ENCODE measurements around the gene KCNJ18.
"Not testable (repeated sequence)": the region's sequence is repeated elsewhere in the genome, so short reads cannot be mapped to it uniquely, and the experiment has no call there.

KCNJ18 gene

DNA sequence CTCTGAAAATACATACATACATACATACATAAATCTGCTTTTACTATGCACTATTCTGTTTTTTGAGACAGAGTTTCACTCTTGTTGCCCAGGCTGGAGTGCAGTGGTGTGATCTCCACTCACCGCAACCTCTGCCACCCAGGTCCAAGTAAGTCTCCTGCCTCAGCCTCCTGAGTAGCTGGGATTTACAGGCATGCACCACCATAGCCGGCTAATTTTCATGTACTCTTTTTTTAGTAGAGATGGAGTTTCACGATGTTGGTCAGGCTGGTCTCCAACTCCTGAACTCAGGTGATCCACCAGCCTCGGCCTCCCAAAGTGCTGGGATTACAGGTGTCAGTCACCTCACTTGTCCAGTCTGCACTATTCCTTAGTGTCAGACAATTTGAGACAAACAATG lies 20.5 kb upstream of the KCNJ18 start:
- DNase-seq: not testable (repeated sequence)

DNA sequence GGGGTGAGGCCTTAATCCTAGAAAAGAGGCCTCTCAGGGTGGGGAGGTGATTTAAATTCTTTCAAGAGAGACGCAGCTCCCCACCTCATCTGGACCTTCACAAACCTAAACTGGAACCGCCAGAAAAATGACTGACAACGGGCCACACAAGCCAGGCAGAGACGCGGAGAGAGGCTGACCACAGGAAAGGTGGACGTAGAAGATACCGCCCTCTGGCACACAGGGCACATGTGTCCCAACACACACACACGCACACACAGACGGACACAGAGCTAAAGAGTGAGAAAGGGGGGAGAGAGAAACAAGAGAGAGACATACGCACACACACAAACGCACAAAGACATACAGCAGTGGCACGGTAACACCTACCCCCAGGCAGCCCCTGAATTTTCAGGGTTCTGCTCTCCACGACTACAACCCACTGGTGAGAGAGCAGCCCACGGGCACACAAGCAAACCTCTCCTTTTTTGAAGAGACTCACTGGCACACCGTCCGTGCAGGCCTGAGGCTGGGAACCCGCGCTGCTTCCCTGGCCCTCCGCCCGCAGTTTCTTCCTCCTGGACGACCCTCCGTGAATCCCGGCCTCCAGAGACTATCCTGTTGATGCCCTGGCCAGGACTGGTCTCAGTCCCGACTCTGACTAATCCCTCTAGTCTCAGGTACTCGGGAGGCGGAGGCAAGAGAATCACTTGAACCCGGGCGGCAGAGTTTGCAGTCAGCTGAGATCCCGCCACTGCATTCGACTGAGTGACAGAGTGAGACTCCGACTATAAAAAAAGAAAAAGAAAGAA lies 18.7 kb upstream of the KCNJ18 start:
- not testable (repeated sequence) for DNase-seq

DNA sequence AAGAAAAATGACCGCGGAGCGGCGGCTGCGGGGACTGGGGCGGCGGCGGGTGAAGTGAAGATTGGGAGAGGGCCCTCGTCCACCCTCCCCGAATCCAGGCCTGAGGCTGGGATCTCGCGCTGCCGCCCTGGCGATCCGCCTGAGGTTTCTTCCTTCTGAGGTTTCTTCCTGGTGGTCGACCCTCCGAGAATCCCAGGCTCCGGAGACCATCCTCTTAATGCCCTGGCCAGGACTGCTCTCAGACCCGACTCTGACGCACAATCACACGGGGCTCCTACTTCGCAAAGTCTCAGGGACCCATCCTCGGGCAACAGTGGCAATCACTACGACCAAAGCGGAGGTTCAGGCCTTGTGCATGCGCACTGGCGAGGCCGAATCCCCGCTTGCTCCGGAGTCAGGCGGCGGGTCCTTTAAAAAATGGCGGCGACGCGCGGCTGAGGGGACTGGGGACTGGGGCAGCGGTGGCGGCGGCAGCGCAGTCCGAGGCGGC lies 18.0 kb upstream of the KCNJ18 start:
- DNase-seq: no peak

DNA sequence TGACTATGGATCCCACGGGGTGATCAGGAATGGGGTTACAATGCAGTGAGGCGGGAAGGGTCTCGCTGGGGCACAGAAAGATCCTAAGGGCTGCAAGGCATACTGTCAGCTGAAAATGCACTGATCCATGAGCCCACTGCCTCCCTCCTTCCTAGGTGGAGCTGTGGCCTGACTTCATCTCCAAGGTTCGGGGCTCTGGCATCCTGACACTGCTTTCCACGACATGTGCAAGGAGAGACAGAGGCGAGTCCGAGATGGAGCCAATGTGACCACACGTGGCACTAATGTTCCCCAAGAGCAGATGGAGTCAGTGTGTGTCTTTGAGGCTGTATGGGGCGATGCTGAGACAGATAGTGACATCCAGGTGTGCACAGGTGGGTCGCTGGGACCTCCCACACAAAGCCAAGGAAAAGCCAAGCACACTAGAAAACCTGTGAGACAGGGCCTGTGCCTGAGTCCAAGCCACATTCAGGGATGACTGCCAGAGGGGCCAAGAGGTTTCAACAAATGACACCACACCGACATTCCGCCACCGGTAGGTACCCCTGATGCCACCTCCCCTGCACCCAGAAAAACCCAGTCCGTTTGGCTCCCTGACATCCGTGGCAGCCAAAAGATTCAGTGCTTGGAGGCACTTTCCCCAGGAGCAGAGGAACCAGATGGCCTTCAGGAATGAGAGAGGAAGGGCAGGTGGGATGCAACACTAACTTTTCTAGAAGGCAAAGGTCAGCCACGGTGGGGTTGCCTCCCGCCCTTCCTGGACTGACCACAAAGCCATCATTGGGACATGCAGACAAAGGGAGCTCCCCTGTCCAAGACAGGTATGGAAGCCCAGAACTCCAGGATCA lies 17.2 kb upstream of the KCNJ18 start:
- not testable (repeated sequence) for DNase-seq

DNA sequence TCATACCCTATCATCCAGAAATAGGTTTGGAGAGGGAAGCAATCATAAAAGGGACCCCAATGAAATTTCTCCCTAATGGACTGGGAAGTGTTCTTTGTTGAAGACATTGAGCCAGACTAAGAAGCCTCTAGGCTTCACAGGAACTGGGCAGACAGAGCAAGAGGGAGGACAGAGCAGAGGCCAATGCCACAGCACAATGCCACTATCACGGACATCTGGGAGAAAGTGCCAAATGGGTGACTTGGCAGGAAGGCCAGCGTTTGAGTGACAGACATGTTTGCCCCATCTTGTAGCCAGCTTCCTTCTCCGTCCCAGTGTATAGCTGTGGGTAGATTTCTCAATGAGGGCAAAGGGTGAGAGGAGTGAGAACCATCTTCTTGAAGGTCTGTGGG lies 16.6 kb upstream of the KCNJ18 start:
- not testable (repeated sequence) for DNase-seq

DNA sequence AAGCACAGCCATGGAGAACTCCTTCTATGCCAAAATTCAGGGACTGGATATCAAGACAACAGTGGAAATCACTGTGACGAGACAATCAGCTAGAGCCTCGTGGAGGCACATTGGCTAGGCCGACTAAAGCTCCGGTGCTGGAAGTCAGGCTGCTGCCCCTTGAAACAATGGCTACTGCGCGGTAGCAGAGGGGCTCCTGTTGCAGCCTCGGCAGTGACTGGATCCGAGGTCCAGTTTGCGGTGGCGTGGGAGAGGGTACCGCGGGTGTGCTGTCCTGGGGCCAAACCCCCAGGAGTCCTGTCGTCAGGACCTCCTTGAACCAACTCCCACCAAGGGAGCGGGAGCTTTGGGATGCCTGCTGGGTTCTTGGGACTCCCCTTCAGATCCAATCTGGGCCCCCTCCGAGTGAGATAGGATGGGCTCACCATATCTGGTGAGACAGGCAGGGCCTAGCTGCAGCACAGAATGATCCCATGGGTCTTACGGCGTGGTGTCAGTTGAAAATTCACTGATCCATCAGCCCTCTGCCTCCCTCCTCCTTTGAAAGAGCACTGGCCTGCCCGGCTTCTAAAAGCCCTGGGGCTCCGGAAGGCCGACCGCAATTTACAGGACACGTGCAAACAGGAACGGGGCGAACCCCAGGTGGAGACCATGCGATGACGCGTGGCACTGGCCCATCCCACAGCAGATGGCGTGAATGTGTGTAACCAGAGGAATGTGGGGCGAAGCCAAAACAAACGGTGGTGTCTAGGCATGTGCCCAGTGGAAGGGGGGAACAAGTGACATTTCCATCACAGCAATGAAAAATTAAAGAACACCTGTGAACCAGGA lies 15.8 kb upstream of the KCNJ18 start:
- DNase-seq: no peak

DNA sequence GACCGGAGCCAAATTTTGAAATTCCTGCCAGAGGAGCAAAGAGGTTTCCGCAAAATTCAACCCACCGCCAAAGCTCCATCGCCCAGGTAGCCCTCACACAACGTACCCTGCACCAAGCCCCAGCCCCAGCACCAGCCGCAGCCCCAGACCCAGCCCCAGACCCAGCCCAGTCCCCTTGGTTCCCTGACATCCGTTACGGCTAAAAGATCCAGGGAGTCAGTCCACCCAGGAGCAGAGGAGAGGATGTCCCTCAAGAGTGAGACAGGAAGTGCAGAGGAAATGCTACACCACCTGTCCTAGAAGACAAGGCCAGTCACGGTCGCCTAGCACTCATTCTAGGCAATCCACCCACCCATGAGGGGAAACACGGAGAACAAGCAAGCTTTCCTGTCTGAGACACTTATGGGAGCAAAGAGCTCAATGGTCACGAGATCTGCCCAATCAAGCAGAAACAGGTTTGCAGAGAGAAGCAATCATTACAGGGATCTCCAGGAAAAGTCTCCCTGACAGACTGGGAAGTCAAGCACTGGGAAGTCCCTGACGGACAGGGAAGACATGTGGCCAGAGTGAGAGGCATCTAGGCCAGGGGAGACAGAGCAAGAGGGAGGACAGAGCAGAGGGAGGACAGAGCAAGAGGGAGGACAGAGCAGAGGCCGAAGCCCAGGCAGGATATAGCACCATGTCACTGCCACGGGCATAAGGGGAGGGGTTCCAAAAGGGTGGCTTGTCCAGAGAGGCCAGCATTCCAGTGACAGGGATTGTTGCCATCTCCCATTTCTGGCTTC lies 15.0 kb upstream of the KCNJ18 start:
- DNase-seq: no peak

DNA sequence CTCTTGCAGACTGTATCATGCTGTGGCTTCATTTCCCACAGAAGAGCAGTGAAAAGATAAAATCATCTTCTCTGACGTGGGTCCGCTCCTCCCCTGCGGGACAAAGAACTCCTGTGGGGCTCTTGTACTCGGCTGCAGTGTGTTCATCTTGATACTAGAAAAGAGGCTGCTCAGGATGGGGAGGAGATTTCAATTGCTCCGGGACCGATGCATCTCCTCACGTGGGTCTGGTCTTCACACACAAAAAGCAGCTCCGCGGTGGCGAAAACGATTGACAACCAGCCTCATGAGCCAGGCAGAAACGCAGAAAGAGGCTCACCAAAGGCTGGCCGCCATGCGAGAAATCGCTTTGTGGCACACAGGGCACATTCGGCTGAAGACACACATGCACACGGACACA lies 14.4 kb upstream of the KCNJ18 start:
- DNase-seq: no peak

DNA sequence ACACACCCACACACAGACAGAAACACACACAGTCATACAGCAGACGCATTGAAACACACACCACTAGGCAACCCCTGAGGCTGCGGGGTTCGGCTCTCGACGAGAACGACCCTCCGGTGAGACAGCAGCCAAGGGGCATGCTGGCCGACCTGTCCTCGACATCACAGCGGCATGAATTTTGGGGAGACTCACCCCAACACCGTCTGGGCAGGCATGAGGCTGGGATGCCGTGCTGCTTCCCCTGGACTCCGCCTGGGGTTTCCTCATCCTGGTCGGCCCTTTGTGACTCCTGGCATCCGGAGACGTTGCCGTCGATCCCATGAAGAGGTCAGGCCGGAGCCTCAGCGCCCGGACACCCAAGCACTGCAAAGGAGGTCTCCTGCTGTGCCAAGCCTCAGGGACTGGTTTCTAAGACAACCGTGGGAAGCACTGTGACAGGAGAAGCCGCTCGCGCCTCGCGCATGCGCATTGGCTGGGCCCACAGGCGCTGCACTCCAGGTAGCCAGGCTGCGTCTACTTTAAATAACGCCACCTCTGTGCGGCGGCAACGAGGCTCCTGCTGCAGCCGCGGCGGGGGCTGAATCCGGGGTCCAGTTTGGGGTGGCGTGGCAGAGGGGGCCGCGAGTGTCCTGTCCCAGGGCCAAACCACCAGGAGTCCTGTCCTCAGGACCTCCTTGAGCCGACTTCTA lies 13.8 kb upstream of the KCNJ18 start:
- DNase-seq: no peak

DNA sequence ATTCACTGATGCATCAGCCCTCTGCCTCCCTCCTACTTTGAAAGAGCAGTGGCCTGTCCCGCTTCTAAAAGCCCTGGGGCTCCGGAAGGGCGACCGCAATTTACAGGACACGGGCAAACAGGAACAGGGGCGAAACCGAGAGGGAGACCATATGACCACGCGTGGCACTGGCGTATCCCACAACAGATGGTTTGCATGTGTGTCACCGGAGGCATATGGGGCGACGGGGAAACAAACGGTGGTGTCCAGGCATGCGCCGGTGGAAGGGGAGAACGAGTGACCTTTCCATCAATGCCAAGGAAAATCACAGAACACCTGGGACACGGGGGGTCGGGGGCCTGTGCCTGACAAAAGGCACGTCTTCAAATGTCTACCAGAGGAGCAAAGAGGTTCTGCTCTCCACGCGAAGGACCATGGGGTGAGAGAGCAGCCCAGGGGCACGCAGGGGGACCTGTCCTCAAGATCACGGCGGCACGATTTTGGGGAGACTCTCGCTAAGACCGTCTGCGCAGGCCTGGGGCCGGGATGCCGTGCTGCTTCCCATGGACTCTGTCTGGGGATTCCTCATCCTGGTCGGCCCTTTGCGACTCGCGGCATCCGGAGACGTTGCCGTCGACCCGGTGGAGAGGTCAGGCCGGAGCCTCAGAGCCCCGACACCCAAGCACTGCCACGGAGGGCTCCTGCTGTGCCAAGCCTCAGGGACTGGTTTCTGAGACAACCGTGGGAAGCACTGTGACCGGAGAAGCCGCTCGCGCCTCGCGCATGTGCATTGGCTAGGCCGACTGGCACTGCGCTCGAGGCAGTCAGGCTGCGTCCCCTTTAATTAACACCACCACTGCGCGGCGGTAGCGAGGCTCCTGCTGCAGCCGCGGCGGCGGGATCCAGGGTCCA lies 12.8 kb upstream of the KCNJ18 start:
- no peak for DNase-seq

DNA sequence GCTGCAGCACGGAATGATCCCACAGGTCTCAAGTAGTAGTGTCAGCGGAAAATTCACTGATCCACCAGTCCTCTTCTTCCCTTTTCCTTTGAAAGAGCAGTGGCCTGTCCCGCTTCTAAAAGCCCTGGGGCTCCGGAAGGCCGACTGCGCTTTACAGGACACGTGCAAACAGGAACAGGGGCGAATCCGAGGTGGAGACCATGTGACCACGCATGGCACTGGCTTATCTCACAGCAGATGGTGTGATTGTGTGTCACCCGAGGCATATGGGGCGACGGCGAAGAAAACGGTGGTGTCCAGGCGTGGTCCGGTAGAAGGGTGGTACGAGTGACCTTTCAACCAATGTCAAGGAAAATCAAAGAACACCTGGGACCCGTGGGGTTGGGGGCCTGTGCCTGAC lies 12.0 kb upstream of the KCNJ18 start:
- DNase-seq: no peak

DNA sequence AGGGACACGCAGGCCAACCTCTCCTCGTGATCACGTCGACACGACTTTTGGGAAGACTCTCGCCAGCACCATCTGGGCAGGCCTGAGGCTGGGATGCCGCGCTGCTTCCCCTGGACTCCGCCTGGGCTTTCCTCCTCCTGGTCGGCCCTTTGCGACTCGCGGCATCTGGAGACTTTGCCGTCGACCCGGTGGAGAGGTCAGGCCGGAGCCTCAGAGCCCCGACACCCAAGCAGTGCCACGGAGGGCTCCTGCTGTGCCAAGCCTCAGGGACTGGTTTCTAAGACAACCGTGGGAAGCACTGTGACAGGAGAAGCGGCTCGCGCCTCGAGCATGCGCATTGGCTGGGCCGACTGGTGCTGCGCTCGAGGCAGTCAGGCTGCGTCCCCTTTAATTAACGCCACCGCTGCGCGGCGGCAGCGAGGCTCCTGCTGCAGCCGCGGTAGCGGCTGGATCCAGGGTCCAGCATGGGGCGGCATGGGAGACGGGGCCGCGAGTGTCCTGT lies 11.4 kb upstream of the KCNJ18 start:
- not testable (repeated sequence) for DNase-seq

DNA sequence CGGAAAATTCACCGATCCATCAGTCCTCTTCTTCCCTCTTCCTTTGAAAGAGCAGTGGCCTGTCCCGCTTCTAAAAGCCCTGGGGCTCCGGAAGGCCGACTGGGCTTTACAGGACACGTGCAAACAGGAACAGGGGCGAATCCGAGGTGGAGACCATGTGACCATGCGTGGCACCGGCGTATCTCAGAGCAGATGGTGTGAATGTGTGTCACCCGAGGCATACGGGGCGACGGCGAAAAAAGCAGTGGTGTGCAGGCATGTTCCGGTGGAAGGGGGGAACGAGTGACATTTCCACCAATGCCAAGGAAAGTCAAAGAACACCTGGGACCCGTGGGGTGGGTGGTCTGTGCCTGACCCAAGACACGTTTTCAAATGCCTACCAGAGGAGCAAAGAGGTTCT lies 10.7 kb upstream of the KCNJ18 start:
- DNase-seq: not testable (repeated sequence)

DNA sequence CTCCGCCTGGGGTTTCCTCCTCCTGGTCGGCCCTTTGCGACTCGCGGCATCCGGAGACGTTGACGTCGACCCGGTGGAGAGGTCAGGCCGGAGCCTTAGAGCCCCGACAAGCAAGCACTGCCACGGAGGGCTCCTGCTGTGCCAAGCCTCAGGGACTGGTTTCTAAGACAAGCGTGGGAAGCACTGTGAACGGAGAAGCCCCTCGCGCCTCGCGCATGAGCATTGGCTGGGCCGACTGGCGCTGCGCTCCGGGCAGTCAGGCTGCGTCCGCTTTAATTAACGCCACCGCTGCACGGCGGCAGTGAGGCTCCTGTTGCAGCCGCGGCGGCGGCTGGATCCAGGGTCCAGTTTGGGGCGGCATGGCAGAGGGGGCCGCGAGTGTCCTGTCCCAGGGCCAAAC lies 10.2 kb upstream of the KCNJ18 start:
- DNase-seq: not testable (repeated sequence)

DNA sequence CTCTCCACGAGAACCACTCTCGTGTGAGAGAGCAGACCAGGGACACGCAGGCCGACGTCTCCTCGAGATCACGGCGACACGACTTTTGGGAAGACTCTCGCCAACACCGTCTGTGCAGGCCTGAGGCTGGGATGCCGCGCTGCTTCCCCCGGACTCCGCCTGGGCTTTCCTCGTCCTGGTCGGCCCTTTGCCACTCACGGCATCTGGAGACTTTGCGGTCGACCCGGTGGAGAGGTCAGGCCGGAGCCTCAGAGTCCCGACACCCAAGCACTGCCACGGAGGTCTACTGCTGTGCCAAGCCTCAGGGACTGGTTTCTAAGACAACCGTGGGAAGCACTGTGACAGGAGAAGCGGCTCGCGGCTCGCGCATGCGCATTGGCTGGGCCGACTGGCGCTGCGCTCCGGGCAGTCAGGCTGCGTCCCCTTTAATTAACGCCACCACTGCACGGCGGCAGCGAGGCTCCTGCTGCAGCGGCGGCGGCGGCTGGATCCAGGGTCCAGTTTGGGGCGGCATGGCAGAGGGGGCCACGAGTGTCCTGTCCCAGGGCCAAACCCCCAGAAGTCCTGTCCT lies 9.1 kb upstream of the KCNJ18 start:
- DNase-seq: not testable (repeated sequence)

DNA sequence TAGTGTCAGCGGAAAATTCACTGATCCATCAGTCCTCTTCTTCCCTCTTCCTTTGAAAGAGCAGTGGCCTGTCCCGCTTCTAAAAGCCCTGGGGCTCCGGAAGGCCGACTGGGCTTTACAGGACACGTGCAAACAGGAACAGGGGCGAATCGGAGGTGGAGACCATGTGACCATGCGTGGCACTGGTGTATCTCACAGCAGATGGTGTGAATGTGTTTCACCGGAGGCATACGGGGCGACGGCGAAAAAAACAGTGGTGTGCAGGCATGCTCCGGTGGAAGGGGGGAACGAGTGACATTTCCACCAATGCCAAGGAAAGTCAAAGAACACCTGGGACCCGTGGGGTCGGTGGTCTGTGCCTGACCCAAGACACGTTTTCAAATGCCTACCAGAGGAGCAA lies 8.4 kb upstream of the KCNJ18 start:
- not testable (repeated sequence) for DNase-seq

DNA sequence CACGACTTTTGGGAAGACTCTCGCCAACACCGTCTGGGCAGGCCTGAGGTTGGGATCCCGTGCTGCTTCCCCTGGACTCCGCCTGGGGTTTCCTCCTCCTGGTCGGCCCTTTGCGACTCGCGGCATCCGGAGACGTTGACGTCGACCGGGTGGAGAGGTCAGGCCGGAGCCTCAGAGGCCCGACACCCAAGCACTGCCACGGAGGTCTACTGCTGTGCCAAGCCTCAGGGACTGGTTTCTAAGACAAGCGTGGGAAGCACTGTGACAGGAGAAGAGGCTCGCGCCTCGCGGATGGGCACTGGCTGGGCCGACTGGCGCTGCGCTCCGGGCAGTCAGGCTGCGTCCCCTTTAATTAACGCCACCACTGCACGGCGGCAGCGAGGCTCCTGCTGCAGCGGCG lies 7.9 kb upstream of the KCNJ18 start:
- not testable (repeated sequence) for DNase-seq

DNA sequence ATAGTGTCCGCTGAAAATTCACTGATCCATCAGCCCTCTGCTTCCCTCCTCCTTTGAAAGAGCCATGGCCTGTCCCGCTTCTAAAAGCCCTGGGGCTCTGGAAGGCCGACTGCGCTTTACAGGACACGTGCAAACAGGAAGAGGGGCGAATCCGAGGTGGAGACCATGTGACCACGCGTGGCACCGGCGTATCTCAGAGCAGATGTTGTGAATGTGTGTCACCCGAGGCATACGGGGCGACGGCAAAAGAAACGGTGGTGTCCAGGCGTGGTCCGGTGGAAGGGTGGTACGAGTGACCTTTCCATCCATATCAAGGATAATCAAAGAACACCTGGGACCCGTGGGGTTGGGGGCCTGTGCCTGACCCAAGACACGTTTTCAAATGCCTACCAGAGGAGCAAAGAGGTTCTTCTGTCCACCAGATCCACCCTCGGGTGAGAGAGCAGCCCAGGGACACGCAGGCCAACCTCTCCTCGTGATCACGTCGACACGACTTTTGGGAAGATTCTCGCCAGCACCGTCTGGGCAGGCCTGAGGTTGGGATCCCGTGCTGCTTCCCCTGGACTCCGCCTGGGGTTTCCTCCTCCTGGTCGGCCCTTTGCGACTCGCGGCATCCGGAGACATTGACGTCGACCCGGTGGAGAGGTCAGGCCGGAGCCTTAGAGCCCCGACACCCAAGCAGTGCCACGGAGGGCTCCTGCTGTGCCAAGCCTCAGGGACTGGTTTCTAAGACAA lies 7.1 kb upstream of the KCNJ18 start:
- not testable (repeated sequence) for DNase-seq

Measured in stimulated activated naive CD4-positive, alpha-beta T cell (primary cell).